Lower leg skin (tissue), 3 donors: ENCODE results near the gene ARHGEF19.

Source experiments
- POLR2A ChIP-seq, 2 donors: fragments of 450-650 bp; IDR thresholded peaks; one replicate each; pipeline ENCODE4 v1.6.1; 2016 to 2017; ENCODE audit warnings: antibody characterized with exemption in 2 of 2, mild to moderate bottlenecking in 1 of 2, moderate library complexity in 1 of 2
- TF ChIP-seq, protein P1 (sequence below), 3 donors: fragments of 450-650 bp; IDR thresholded peaks; one replicate each; pipeline ENCODE4 v1.5.1; 2016; ENCODE audit warnings: antibody characterized with exemption in 3 of 3, mild to moderate bottlenecking in 3 of 3, moderate library complexity in 2 of 3

- no peak for TF ChIP-seq POLR2A (IDR thresholded peaks at IDR 0.05)
- TF ChIP-seq, protein P1, sequence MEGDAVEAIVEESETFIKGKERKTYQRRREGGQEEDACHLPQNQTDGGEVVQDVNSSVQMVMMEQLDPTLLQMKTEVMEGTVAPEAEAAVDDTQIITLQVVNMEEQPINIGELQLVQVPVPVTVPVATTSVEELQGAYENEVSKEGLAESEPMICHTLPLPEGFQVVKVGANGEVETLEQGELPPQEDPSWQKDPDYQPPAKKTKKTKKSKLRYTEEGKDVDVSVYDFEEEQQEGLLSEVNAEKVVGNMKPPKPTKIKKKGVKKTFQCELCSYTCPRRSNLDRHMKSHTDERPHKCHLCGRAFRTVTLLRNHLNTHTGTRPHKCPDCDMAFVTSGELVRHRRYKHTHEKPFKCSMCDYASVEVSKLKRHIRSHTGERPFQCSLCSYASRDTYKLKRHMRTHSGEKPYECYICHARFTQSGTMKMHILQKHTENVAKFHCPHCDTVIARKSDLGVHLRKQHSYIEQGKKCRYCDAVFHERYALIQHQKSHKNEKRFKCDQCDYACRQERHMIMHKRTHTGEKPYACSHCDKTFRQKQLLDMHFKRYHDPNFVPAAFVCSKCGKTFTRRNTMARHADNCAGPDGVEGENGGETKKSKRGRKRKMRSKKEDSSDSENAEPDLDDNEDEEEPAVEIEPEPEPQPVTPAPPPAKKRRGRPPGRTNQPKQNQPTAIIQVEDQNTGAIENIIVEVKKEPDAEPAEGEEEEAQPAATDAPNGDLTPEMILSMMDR (IDR thresholded peaks at IDR 0.05) = no peak
Measured at GRCh38 chr1:16209132-16209846, 3.2 kb downstream of the ARHGEF19 start.
